ENCODE measurements around the gene PTS. TPM values are rescaled to one million over a fixed set of nuclear protein-coding genes. Genes with fewer than 3 reads are reported as not detected.

Gene PTS
- total and polyA plus RNA-seq, 9 donors: 18.3 to 39.7 (median 26.3) TPM

- Histone ChIP-seq H3K4me3 (no peak overlapping the region), H3K36me3 (no peaks in the 10 kb centered on the region), H3K9me3 (no peaks in the 10 kb centered on the region), H3K4me1 (ENCODE audit: insufficient read depth) (no peaks in the 10 kb centered on the region), H3K27ac (no peak overlapping the region), H3K27me3 (no peaks in the 10 kb centered on the region)
- no peak for TF ChIP-seq EP300 (IDR thresholded peaks at IDR 0.05)
- TF ChIP-seq CTCF (IDR thresholded peaks at IDR 0.05): no peak
- TF ChIP-seq POLR2A (IDR thresholded peaks at IDR 0.05): no peak
- intact Hi-C loops (cut with DNase I): loop anchor here in 1 of 4 donors (5.0 kb wide), 1 partner anchor 55 kb away; no protein-coding TSS in a partner anchor
- no peak for DNase-seq
- WGBS, 3 donors: 61 to 81% (median 73%) methylated on average over 4 of the region's 4 CpGs
Measured at GRCh38 chr11:112222303-112222702, 3.9 kb upstream of the PTS start.

- 12 to 22% (median 18%) methylated on average over 1 of the region's 1 CpG for WGBS, 3 donors
- Histone ChIP-seq H3K36me3 (no peaks in the 10 kb centered on the region), H3K4me1 (ENCODE audit: insufficient read depth) (peaks cover 3% of the 10 kb centered on the region), H3K27me3 (no peaks in the 10 kb centered on the region), H3K4me3 (no peak overlapping the region), H3K9me3 (no peaks in the 10 kb centered on the region), H3K27ac (no peak overlapping the region)
- TF ChIP-seq POLR2A (IDR thresholded peaks at IDR 0.05): no peak
- TF ChIP-seq EP300 (IDR thresholded peaks at IDR 0.05): no peak
- no peak for TF ChIP-seq CTCF (IDR thresholded peaks at IDR 0.05)
- no peak for DNase-seq
- intact Hi-C loops (cut with DNase I): loop anchor here in 1 of 4 donors (5.0 kb wide), 1 partner anchor 54 kb away; no protein-coding TSS in a partner anchor
Measured at GRCh38 chr11:112223121-112223520, 3.1 kb upstream of the PTS start.

GRCh38 chr11:112223754-112224532 is 2.3 kb upstream of the PTS start:
- no peak overlapping the region for H3K27ac ChIP-seq
- peaks cover 3% of the 10 kb centered on the region for H3K4me1 ChIP-seq (ENCODE audit: insufficient read depth)
- H3K4me3 ChIP-seq: no peak overlapping the region
- H3K36me3 ChIP-seq: no peaks in the 10 kb centered on the region
- whole genome bisulfite sequencing, 3 donors: 87 to 95% (median 89%) methylated on average over 5 of the region's 5 CpGs
- no peaks in the 10 kb centered on the region for H3K9me3 ChIP-seq
- TF ChIP-seq EP300 (IDR thresholded peaks at IDR 0.05) (no peak), CTCF (IDR thresholded peaks at IDR 0.05) (no peak), POLR2A (IDR thresholded peaks at IDR 0.05) (no peak)
- intact Hi-C loops (cut with DNase I): loop anchor here in 1 of 4 donors (5.0 kb wide), 1 partner anchor 53 kb away; no protein-coding TSS in a partner anchor
- no peaks in the 10 kb centered on the region for H3K27me3 ChIP-seq
- DNase-seq: no peak

GRCh38 chr11:112225753-112226061 is 521 bp upstream of the PTS start:
- Histone ChIP-seq H3K36me3 (no peaks in the 10 kb centered on the region), H3K4me1 (ENCODE audit: insufficient read depth) (peaks cover 3% of the 10 kb centered on the region), H3K27ac (peak overlapping the region; percentile 95 to 96), H3K27me3 (no peaks in the 10 kb centered on the region), H3K4me3 (peak overlapping the region; percentile 61), H3K9me3 (no peaks in the 10 kb centered on the region)
- peak in 2 of 5 donors; percentile 75 to 83 for DNase-seq
- intact Hi-C loops (cut with DNase I): no loop called here
- TF ChIP-seq EP300 (IDR thresholded peaks at IDR 0.05) (no peak), CTCF (IDR thresholded peaks at IDR 0.05) (no peak), POLR2A (IDR thresholded peaks at IDR 0.05) (no peak)
- 7 to 20% (median 19%) methylated on average over 8 of the region's 8 CpGs for WGBS, 3 donors
